ENCODE results near the gene KIF21B.
"Not testable (repeated sequence)": the region's sequence is repeated elsewhere in the genome, so short reads cannot be mapped to it uniquely, and the experiment has no call there.

KIF21B gene

GRCh38 chr1:200967693-200968468, 55.6 kb downstream of the KIF21B start:
- Histone ChIP-seq H3K27me3 (ENCODE audit: insufficient read depth, low read length, poor library complexity, severe bottlenecking) (no peaks in the 10 kb centered on the region), H2AFZ (ENCODE audit: low read length) (no peak overlapping the region), H3K9me3 (ENCODE audit: insufficient read depth, low read depth, low read length) (no peaks in the 10 kb centered on the region), H3K79me2 (ENCODE audit: insufficient read depth, low read length) (no peaks in the 10 kb centered on the region), H3K4me2 (ENCODE audit: low read depth, low read length, poor library complexity, severe bottlenecking) (no peak overlapping the region), H3K9ac (ENCODE audit: low read depth, low read length, poor library complexity, severe bottlenecking) (no peak overlapping the region), H3K4me1 (ENCODE audit: insufficient read depth, low read length, poor library complexity, severe bottlenecking) (peaks cover 7% of the 10 kb centered on the region), H3K9me2 (replicated peaks; ENCODE audit: low read depth, low read length) (no peaks in the 10 kb centered on the region), H3K36me3 (ENCODE audit: insufficient read depth, low read length) (no peaks in the 10 kb centered on the region), H4K20me1 (ENCODE audit: insufficient read depth, low read length, poor library complexity, severe bottlenecking) (no peaks in the 10 kb centered on the region), H3F3A (ENCODE audit: low read depth) (no peaks in the 10 kb centered on the region), H3K4me3 (ENCODE audit: low read length, poor library complexity, severe bottlenecking) (no peak overlapping the region)
- TF ChIP-seq CTCF (conservative IDR thresholded peaks at IDR 0.05; ENCODE audit: low read length) (no peak), EZH2phosphoT487 (IDR thresholded peaks at IDR 0.05; ENCODE audit: borderline replicate concordance) (no peak)

DNA sequence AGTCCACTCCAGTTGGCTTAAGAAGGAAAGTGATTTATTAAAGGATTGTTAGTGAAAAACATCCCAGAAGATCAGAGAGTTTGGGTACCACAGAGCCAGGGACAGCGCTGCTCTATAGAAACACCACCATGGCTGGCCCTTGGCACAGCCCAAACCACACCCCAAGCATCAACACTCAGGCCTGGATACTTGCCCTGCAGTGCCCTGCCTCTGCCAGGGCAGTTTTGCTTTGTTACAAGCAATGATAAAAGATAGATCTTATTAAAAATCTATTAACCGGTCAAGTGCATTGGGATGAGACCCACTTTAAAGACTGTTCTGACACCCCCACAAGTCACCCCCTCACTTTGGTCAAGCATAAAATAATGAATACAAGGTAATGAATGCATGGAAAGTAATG, 56.6 kb downstream of the KIF21B start:
- Histone ChIP-seq H2AFZ (ENCODE audit: low read length) (no peak overlapping the region), H3K36me3 (ENCODE audit: insufficient read depth, low read length) (no peaks in the 10 kb centered on the region), H3K9ac (ENCODE audit: low read depth, low read length, poor library complexity, severe bottlenecking) (no peak overlapping the region), H4K20me1 (ENCODE audit: insufficient read depth, low read length, poor library complexity, severe bottlenecking) (no peaks in the 10 kb centered on the region), H3K27me3 (ENCODE audit: insufficient read depth, low read length, poor library complexity, severe bottlenecking) (no peaks in the 10 kb centered on the region), H3K9me2 (replicated peaks; ENCODE audit: low read depth, low read length) (no peaks in the 10 kb centered on the region), H3K79me2 (ENCODE audit: insufficient read depth, low read length) (no peaks in the 10 kb centered on the region), H3K9me3 (ENCODE audit: insufficient read depth, low read depth, low read length) (no peaks in the 10 kb centered on the region), H3K4me3 (ENCODE audit: low read length, poor library complexity, severe bottlenecking) (no peak overlapping the region), H3F3A (ENCODE audit: low read depth) (no peaks in the 10 kb centered on the region), H3K4me1 (ENCODE audit: insufficient read depth, low read length, poor library complexity, severe bottlenecking) (peaks cover 13% of the 10 kb centered on the region), H3K4me2 (ENCODE audit: low read depth, low read length, poor library complexity, severe bottlenecking) (no peak overlapping the region)
- TF ChIP-seq CTCF (conservative IDR thresholded peaks at IDR 0.05; ENCODE audit: low read length) = no peak
- no peak for TF ChIP-seq EZH2phosphoT487 (IDR thresholded peaks at IDR 0.05; ENCODE audit: borderline replicate concordance)

GRCh38 chr1:200965111-200965805, 58.3 kb downstream of the KIF21B start:
- TF ChIP-seq EZH2phosphoT487 (IDR thresholded peaks at IDR 0.05; ENCODE audit: borderline replicate concordance) = no peak
- TF ChIP-seq CTCF (conservative IDR thresholded peaks at IDR 0.05; ENCODE audit: low read length) = no peak
- peaks cover 13% of the 10 kb centered on the region for H3K4me1 ChIP-seq (ENCODE audit: insufficient read depth, low read length, poor library complexity, severe bottlenecking)
- H3K27me3 ChIP-seq (ENCODE audit: insufficient read depth, low read length, poor library complexity, severe bottlenecking) = no peaks in the 10 kb centered on the region
- no peak overlapping the region for H3K9ac ChIP-seq (ENCODE audit: low read depth, low read length, poor library complexity, severe bottlenecking)
- H3K4me2 ChIP-seq (ENCODE audit: low read depth, low read length, poor library complexity, severe bottlenecking) = no peak overlapping the region
- H3K4me3 ChIP-seq (ENCODE audit: low read length, poor library complexity, severe bottlenecking) = no peak overlapping the region
- no peaks in the 10 kb centered on the region for H4K20me1 ChIP-seq (ENCODE audit: insufficient read depth, low read length, poor library complexity, severe bottlenecking)
- H3K9me3 ChIP-seq (ENCODE audit: insufficient read depth, low read depth, low read length) = no peaks in the 10 kb centered on the region
- no peaks in the 10 kb centered on the region for H3F3A ChIP-seq (ENCODE audit: low read depth)
- H3K79me2 ChIP-seq (ENCODE audit: insufficient read depth, low read length) = no peaks in the 10 kb centered on the region
- H3K9me2 ChIP-seq (replicated peaks; ENCODE audit: low read depth, low read length) = no peaks in the 10 kb centered on the region
- no peak overlapping the region for H2AFZ ChIP-seq (ENCODE audit: low read length)
- H3K36me3 ChIP-seq (ENCODE audit: insufficient read depth, low read length) = no peaks in the 10 kb centered on the region

DNA sequence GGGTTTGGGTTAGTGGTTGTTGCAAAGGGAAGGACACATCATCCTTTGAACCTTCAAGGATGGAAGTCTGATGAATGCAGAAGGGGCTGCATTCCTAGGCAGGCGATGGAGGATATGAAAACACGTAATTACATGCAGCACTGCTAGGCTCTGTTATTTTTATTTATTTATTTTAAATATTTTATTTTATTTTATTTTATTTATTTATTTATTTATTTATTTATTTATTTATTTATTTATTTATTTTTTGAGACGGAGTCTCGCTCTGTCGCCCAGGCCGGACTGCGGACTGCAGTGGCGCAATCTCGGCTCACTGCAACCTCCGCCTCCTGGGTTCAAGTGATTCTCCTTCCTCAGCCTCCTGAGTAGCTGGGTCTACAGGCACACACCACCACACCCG, 59.6 kb downstream of the KIF21B start:
- H3K9ac ChIP-seq (ENCODE audit: low read depth, low read length, poor library complexity, severe bottlenecking); H3K27me3 ChIP-seq (ENCODE audit: insufficient read depth, low read length, poor library complexity, severe bottlenecking); H3K9me3 ChIP-seq (ENCODE audit: insufficient read depth, low read depth, low read length); H3K79me2 ChIP-seq (ENCODE audit: insufficient read depth, low read length); H2AFZ ChIP-seq (ENCODE audit: low read length); H3K9me2 ChIP-seq (replicated peaks; ENCODE audit: low read depth, low read length); H3K4me1 ChIP-seq (ENCODE audit: insufficient read depth, low read length, poor library complexity, severe bottlenecking); H4K20me1 ChIP-seq (ENCODE audit: insufficient read depth, low read length, poor library complexity, severe bottlenecking); H3F3A ChIP-seq (ENCODE audit: low read depth); H3K36me3 ChIP-seq (ENCODE audit: insufficient read depth, low read length); H3K4me2 ChIP-seq (ENCODE audit: low read depth, low read length, poor library complexity, severe bottlenecking); H3K4me3 ChIP-seq (ENCODE audit: low read length, poor library complexity, severe bottlenecking): not testable (repeated sequence)
